ENCODE measurements around the gene IP6K3. TPM values are rescaled to one million over a fixed set of nuclear protein-coding genes. Genes with fewer than 3 reads are reported as not detected.

The IP6K3 gene
- total RNA-seq, 1 experiment from 2014 or later: not detected

DNA sequence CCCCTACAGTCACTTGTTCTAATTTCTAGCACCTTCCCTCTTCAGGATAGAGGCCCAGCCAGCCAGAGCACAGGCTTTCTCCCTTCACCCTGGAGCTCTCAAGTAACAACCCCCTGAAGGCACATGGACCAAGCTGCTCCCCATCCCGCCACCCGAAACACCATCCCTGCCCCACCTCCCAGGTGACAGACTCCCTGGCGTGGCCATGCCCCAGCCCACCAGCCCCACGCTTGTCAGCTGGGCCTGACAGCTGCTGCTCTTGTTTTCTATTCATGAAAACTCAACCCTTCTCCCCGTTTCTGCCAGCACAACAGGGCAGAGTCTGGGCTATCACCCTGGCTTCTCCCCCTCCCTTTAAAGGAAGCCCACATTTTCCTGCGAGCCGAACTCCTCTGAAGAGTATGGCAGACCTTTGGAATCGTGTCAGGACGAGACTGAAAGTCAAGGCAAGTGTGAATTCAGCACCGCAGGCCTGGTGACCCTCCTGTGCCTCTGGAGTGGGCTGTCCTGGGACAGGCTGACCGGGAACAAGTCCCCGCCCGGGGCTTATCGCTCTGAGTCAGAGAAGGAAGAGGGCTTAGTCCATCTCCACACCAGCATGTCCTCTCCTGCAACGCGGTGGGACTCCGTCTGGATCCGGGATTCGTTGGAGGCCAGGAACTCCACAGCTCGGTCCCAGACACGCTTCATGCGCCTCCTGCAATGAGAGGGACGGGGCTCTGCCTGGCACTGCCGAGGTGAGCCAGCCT, 25.6 kb upstream of the IP6K3 start:
- peak overlapping the region; percentile 69; the same call in 1 of the 2 replicates for H3K27ac ChIP-seq (ENCODE audit: low read length)
- TF ChIP-seq POLR2AphosphoS5 (IDR thresholded peaks at IDR 0.05; ENCODE audit: low read depth, low read length) (no peak), TCF7L2 (IDR thresholded peaks at IDR 0.05; ENCODE audit: low read depth, low read length) (no peak), SIN3A (IDR thresholded peaks at IDR 0.05; ENCODE audit: borderline replicate concordance, insufficient read depth, low read depth, low read length) (no peak)
- TF ChIP-seq, protein P1, sequence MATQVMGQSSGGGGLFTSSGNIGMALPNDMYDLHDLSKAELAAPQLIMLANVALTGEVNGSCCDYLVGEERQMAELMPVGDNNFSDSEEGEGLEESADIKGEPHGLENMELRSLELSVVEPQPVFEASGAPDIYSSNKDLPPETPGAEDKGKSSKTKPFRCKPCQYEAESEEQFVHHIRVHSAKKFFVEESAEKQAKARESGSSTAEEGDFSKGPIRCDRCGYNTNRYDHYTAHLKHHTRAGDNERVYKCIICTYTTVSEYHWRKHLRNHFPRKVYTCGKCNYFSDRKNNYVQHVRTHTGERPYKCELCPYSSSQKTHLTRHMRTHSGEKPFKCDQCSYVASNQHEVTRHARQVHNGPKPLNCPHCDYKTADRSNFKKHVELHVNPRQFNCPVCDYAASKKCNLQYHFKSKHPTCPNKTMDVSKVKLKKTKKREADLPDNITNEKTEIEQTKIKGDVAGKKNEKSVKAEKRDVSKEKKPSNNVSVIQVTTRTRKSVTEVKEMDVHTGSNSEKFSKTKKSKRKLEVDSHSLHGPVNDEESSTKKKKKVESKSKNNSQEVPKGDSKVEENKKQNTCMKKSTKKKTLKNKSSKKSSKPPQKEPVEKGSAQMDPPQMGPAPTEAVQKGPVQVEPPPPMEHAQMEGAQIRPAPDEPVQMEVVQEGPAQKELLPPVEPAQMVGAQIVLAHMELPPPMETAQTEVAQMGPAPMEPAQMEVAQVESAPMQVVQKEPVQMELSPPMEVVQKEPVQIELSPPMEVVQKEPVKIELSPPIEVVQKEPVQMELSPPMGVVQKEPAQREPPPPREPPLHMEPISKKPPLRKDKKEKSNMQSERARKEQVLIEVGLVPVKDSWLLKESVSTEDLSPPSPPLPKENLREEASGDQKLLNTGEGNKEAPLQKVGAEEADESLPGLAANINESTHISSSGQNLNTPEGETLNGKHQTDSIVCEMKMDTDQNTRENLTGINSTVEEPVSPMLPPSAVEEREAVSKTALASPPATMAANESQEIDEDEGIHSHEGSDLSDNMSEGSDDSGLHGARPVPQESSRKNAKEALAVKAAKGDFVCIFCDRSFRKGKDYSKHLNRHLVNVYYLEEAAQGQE (IDR thresholded peaks at IDR 0.05; ENCODE audit: insufficient read depth in 1 of 2, low read depth in 2 of 2, low read length in 1 of 2): no peak
- TF ChIP-seq, protein P2, sequence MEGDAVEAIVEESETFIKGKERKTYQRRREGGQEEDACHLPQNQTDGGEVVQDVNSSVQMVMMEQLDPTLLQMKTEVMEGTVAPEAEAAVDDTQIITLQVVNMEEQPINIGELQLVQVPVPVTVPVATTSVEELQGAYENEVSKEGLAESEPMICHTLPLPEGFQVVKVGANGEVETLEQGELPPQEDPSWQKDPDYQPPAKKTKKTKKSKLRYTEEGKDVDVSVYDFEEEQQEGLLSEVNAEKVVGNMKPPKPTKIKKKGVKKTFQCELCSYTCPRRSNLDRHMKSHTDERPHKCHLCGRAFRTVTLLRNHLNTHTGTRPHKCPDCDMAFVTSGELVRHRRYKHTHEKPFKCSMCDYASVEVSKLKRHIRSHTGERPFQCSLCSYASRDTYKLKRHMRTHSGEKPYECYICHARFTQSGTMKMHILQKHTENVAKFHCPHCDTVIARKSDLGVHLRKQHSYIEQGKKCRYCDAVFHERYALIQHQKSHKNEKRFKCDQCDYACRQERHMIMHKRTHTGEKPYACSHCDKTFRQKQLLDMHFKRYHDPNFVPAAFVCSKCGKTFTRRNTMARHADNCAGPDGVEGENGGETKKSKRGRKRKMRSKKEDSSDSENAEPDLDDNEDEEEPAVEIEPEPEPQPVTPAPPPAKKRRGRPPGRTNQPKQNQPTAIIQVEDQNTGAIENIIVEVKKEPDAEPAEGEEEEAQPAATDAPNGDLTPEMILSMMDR (IDR thresholded peaks at IDR 0.05): no peak
- intact Hi-C loops (cut with micrococcal nuclease; ENCODE audit: unreplicated experiment) (no loop called here), in situ Hi-C loops (cut with HindIII; ENCODE audit: low pct_unique_long_range_greater_than_20kb, low sequenced_read_pairs) (no loop called here)
- H3K9me3 ChIP-seq (ENCODE audit: control insufficient read depth, insufficient read depth, low read depth, low read length): no peaks in the 10 kb centered on the region
- ATAC-seq (no peak; the same call in 1 of the 2 replicates), DNase-seq (ENCODE audit: low read depth, low spot score) (no peak)
- BruUV-seq (replicated peaks): no TSS peak
- H3K4me1 ChIP-seq (ENCODE audit: control insufficient read depth, insufficient read depth, low read length): peaks cover 23% of the 10 kb centered on the region
- CTCF ChIA-PET: interaction anchor here (1.1 kb wide), 1 partner anchor 396 kb away, joined by 4 read pairs; no protein-coding TSS in a partner anchor
- no peak overlapping the region for H3K4me3 ChIP-seq (ENCODE audit: low read depth in 2 of 2, low read length in 2 of 2)
- no peaks in the 10 kb centered on the region for H3K27me3 ChIP-seq (ENCODE audit: control insufficient read depth, insufficient read depth, low read length)
- peaks cover 2% of the 10 kb centered on the region; the same call in 1 of the 2 replicates for H3K36me3 ChIP-seq (ENCODE audit: control insufficient read depth, insufficient read depth, low read length)
- POLR2A ChIA-PET: no interaction called here

DNA sequence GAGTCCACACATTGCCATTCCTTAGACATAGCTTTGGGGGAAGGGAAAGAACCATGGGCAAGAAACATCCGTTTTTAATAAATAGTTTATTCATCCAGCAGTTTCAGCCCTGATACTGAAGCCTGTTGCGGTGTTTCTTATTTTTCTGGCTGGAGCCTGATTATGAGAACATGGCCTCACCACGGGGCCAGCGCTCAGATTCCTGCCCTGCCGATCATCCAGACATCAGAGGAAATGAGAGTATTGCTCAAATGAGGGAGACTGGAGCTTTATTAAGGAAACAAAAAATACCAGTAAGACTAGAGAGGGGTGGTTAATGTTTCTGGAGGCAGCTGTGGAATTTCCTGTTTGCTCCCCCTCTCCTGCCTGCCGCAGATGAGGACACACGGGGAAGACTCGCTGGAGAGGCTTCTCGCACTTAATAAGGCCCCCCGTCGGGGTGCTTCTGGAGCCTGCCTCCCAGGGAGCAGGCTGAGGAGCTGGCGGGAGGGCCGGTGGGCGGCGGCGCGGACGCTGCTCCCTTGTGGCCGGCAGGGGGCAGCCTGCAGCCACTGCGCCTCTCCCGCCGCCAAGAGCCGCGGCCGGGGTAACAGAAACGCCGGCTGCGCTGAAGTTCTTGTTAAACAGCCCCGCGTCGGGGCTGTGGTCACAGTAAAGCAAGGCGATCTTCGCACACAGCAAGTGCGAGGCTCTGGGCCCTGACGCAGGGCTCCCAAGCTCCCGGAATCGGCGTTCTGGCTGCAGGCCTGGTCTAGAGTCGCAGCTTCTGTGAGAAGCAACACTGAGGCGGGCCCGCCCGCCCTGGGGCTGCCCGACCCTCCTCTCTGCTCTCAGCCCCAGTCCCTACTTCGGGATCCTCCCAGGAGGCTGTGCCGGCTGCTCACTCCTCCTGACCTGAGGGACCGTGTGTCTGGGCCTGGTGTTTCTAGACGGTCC, 24.7 kb upstream of the IP6K3 start:
- peaks cover 23% of the 10 kb centered on the region for H3K4me1 ChIP-seq (ENCODE audit: control insufficient read depth, insufficient read depth, low read length)
- intact Hi-C loops (cut with micrococcal nuclease; ENCODE audit: unreplicated experiment): loop anchor here (2.0 kb wide), 1 partner anchor 255 kb away; no protein-coding TSS in a partner anchor
- ATAC-seq (peak; percentile 83), DNase-seq (ENCODE audit: low read depth, low spot score) (no peak)
- H3K4me3 ChIP-seq (ENCODE audit: low read depth in 2 of 2, low read length in 2 of 2): no peak overlapping the region
- TSS peak; percentile 55 for BruUV-seq (replicated peaks)
- CTCF ChIA-PET: interaction anchor here (0.6 to 1.1 kb wide), 2 partner anchors 193 to 397 kb away, joined by 4 to 5 read pairs; no protein-coding TSS in a partner anchor
- in situ Hi-C loops (cut with HindIII; ENCODE audit: low pct_unique_long_range_greater_than_20kb, low sequenced_read_pairs): no loop called here
- no peaks in the 10 kb centered on the region for H3K27me3 ChIP-seq (ENCODE audit: control insufficient read depth, insufficient read depth, low read length)
- peaks cover 2% of the 10 kb centered on the region; the same call in 1 of the 2 replicates for H3K36me3 ChIP-seq (ENCODE audit: control insufficient read depth, insufficient read depth, low read length)
- no peaks in the 10 kb centered on the region for H3K9me3 ChIP-seq (ENCODE audit: control insufficient read depth, insufficient read depth, low read depth, low read length)
- TF ChIP-seq, protein P2 (IDR thresholded peaks at IDR 0.05): peak; percentile 98
- TF ChIP-seq SIN3A (IDR thresholded peaks at IDR 0.05; ENCODE audit: borderline replicate concordance, insufficient read depth, low read depth, low read length) (no peak), POLR2AphosphoS5 (IDR thresholded peaks at IDR 0.05; ENCODE audit: low read depth, low read length) (peak; percentile 68), TCF7L2 (IDR thresholded peaks at IDR 0.05; ENCODE audit: low read depth, low read length) (no peak)
- TF ChIP-seq, protein P1 (IDR thresholded peaks at IDR 0.05; ENCODE audit: insufficient read depth in 1 of 2, low read depth in 2 of 2, low read length in 1 of 2): no peak
- peak overlapping the region; percentile 69 for H3K27ac ChIP-seq (ENCODE audit: low read length)
- POLR2A ChIA-PET: interaction anchor here (0.6 to 0.8 kb wide), 2 partner anchors 16 to 151 kb away, joined by 3 to 5 read pairs; no protein-coding TSS in a partner anchor

Data from Panc1 (cell line).